Brain microvascular endothelial cell (primary cell): ENCODE data around the gene ACER3.
A peak's percentile ranks its signal among the peaks of the same experiment; 100 is the strongest.
"Not testable (repeated sequence)": the region's sequence is repeated elsewhere in the genome, so short reads cannot be mapped to it uniquely, and the experiment has no call there.

ENCODE experiments used
- DNase-seq: peaks from one replicate; pipeline ENCODE4 v3.0.0-alpha.2; 2020
- H3K27ac ChIP-seq: fragments of 250-450 bp; sonication (Bioruptor Pico); 2 replicates; pipeline ENCODE4 v1.5.1; 2020; ENCODE audit warnings: mild to moderate bottlenecking, moderate library complexity
- H3K27me3 ChIP-seq: fragments of 250-450 bp; sonication (Bioruptor Pico); replicated peaks from 2 replicates; pipeline ENCODE4 v1.5.1; 2020; ENCODE audit warnings: mild to moderate bottlenecking
- H3K36me3 ChIP-seq: fragments of 250-450 bp; sonication (Bioruptor Pico); replicated peaks from 2 replicates; pipeline ENCODE4 v1.5.1; 2020; ENCODE audit warnings: mild to moderate bottlenecking
- H3K4me3 ChIP-seq: 2 replicates; pipeline ENCODE4 v1.5.1; 2011; ENCODE audit warnings: low read depth, mild to moderate bottlenecking, control low read depth, low read length, moderate library complexity
- in situ Hi-C: cut with HindIII; loops from 2 replicates; pipeline ENCODE4 v1.10.0; 2017; ENCODE audit warnings: low sequenced_read_pairs, low pct_ligation_motif_present
- TF ChIP-seq, protein P1 (sequence below): IDR thresholded peaks from 2 replicates; pipeline ENCODE4 v1.5.1; 2011; ENCODE audit warnings: low read depth, mild to moderate bottlenecking, moderate library complexity, low read length, control low read depth, inconsistent platforms; ENCODE audit errors: missing control alignments

The ACER3 gene

DNA sequence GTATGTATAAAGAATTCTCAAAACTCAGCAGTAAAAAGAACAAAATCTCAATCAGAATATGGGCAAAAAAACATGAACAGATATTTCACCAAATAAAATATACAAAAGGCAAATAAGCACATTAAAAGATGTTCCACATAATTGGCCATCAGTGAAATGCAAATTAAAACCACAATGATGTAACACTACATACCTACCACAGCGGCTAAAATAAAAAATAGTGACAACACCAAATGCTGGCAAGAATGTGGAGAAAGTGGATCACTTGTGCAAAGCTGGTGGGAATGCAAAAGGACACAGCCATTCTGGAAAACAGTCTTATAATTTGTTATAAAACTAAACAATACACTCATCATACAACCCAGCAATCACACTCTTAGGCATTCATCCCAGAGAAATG lies 38.3 kb upstream of the ACER3 start:
- Histone ChIP-seq H3K36me3 (no peaks in the 10 kb centered on the region), H3K27me3 (no peaks in the 10 kb centered on the region), H3K4me3 (no peak overlapping the region), H3K27ac (no peak overlapping the region)
- TF ChIP-seq, protein P1, sequence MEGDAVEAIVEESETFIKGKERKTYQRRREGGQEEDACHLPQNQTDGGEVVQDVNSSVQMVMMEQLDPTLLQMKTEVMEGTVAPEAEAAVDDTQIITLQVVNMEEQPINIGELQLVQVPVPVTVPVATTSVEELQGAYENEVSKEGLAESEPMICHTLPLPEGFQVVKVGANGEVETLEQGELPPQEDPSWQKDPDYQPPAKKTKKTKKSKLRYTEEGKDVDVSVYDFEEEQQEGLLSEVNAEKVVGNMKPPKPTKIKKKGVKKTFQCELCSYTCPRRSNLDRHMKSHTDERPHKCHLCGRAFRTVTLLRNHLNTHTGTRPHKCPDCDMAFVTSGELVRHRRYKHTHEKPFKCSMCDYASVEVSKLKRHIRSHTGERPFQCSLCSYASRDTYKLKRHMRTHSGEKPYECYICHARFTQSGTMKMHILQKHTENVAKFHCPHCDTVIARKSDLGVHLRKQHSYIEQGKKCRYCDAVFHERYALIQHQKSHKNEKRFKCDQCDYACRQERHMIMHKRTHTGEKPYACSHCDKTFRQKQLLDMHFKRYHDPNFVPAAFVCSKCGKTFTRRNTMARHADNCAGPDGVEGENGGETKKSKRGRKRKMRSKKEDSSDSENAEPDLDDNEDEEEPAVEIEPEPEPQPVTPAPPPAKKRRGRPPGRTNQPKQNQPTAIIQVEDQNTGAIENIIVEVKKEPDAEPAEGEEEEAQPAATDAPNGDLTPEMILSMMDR, result no peak
- DNase-seq, result no peak
- in situ Hi-C loops, result no loop called here

DNA sequence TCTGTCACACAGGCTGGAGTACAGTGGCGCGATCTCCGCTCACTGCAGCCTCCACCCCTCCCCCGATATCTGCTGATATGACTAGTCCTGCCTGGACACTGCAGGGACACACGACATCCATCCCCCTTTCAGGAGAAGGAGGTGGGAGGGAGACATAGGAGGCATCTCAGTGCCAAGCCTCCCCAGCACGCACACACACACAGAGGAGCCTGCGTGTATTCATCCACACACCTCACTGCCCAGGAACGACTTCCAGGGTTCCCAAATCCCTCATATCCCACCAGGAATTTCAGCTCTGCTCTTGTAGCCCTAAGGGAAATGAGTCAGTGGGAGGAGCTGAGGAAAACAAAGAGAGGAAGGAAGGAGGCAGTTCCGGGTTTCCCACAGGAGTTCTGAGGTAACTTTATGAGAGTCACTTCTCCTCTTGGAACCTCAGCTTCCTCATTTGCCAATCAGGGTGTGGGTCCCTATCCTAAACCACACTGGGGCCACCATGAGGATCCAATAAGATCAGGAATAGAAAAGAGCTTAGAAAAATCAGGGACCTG lies 37.2 kb upstream of the ACER3 start:
- Histone ChIP-seq H3K27ac (peak overlapping the region; percentile 67), H3K36me3 (no peaks in the 10 kb centered on the region), H3K27me3 (no peaks in the 10 kb centered on the region), H3K4me3 (peak overlapping the region; percentile 52)
- peak; percentile 63 for DNase-seq
- TF ChIP-seq, protein P1, result no peak
- in situ Hi-C loops, result no loop called here

DNA sequence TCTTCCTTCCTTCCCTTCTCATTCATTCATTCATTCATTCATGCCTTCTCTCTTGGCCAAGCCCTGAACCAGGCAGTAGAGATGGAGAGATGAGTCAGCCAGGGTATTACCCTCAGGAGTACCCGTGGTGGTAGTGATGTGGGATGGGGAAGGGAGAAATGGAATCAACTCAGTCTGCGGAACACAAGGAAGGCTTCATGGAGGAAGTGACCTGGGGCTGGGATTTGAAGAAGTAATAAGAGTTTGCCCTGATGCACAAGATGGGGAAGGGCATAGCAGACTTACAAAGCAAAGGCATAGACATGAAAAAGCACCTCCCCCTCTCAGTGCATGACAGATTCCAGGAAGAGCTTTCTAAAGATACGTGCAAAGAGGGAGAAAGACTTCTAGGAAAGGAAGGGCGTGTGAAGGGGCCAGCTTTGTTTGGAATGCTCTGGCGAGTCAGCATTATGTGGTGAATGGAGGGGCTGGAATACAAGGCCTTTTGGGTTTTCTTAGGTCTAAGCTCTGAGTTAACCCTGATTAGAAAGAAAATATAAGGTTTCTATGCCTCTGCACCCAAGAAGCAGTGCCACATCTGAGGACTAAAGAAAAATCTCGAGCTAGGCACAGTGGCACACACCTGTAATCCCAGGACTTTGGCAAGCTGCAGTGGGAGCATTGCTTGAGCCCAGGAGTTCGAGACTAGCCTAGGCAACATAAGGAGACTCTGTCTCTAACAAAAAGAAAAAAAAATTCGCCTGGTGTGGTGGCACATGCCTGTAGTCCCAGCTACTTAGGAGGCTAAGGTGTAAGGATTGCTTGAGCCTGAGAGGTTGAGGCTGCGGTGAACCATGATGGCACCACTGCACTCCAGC lies 36.4 kb upstream of the ACER3 start:
- DNase-seq, result no peak
- TF ChIP-seq, protein P1, result no peak
- Histone ChIP-seq H3K27me3 (no peaks in the 10 kb centered on the region), H3K27ac (peak overlapping the region; percentile 67), H3K4me3 (no peak overlapping the region), H3K36me3 (no peaks in the 10 kb centered on the region)
- in situ Hi-C loops, result no loop called here

DNA sequence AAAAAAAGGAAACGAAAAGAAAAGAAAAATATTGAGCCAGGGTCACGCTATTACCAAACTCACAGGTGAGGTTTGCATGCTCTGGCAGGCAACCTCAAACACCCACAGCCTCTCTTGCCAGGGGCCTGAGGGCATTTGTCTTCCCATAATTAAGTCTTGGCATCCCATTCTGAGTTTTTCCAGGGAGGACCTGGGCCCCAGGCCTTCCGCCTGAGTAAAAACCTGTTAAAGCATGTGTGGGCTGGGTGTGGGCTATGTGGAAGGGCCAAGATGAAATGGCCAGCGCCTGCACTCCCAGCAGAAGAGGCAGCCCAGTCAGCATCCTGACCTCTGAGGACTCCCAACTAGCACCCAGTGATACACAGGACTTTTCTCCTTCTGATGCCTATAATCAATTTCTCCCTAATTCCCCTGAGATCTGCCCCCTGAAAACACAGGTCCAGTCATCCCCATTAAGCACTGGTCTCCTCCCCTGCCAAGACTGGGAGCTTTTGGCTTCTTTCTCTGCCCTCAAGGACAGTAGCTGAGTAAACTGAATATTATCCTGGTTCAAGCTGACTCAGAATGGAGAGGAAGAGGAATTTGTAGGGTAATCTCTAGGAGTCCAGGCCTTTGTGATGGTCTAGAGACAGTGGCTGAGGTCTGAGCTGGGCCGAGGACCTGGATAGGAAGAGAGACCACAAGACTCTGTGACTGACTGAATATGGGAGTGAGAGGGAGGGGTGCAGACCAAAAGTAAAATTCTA lies 35.6 kb upstream of the ACER3 start:
- H3K27ac ChIP-seq, result no peak overlapping the region
- in situ Hi-C loops, result no loop called here
- no peaks in the 10 kb centered on the region for H3K27me3 ChIP-seq
- no peak for DNase-seq
- TF ChIP-seq, protein P1, result no peak
- no peaks in the 10 kb centered on the region for H3K36me3 ChIP-seq
- no peak overlapping the region for H3K4me3 ChIP-seq

DNA sequence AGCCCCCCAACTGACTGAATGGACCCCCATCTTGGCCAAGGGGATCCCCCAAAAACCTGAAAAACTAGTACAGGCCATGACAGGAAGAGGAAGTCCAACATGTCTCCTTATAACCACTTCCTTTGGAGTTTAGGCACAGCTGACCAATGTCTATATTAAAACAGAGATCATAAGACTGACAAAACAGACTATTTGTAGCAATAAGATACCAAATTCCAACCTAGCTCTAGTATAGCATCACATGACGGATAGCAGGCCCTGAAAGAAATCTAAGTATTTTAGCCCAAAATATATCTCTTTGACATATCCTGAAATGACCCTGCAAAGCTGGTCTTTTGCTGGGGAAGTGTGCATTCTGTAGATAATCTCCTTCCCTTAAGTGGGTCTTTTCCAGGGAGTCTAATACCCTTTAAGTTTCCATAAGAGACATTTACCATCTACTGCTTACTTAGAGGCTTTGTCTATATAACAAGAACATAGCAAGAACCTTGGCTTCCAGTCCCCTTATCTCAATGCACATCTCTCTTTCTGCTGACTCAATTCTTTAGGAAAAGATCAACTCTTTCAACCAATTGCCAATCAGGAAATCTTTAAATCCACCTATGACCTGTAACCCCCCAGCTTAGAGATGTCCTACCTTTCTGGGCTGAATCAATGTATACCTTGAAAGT lies 34.9 kb upstream of the ACER3 start:
- Histone ChIP-seq H3K4me3 (no peak overlapping the region), H3K27ac (no peak overlapping the region), H3K36me3 (no peaks in the 10 kb centered on the region), H3K27me3 (no peaks in the 10 kb centered on the region)
- in situ Hi-C loops, result no loop called here
- TF ChIP-seq, protein P1, result no peak
- no peak for DNase-seq

DNA sequence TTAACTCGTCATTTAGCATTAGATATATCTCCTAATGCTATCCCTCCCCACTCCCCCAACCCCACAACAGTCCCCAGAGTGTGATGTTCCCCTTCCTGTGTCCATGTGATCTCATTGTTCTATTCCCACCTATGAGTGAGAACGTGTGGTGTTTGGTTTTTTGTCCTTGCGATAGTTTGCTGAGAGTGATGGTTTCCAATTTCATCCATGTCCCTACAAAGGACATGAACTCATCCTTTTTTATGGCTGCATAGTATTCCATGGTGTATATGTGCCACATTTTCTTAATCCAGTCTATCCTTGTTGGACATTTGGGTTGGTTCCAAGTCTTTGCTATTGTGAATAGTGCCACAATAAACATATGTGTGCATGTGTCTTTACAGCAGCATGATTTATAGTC lies 34.2 kb upstream of the ACER3 start:
- not testable (repeated sequence) for H3K27me3 ChIP-seq, H3K4me3 ChIP-seq

DNA sequence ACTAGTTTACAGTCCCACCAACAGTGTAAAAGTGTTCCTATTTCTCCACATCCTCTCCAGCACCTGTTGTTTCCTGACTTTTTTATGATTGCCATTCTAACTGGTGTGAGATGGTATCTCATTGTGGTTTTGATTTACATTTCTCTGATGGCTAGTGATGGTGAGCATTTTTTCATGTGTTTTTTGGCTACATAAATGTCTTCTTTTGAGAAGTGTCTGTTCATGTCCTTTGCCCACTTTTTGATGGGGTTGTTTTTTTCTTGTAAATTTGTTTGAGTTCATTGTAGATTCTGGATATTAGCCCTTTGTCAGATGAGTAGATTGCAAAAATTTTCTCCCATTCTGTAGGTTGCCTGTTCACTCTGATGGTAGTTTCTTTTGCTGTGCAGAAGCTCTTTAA lies 33.7 kb upstream of the ACER3 start:
- H3K27me3 ChIP-seq, DNase-seq, in situ Hi-C loops, H3K27ac ChIP-seq, H3K4me3 ChIP-seq, H3K36me3 ChIP-seq: not testable (repeated sequence)

More for the DNA sequence above, 34.2 kb upstream of the ACER3 start:
- H3K36me3 ChIP-seq, in situ Hi-C loops, H3K27ac ChIP-seq, DNase-seq: not testable (repeated sequence)
